Effector CD4-positive, alpha-beta T cell (primary cell): ENCODE results near the gene TRAK1.

Experiments
- DNase-seq: peaks from one replicate; pipeline ENCODE4 v3.0.0-alpha.2; 2020

The TRAK1 gene

GRCh38 chr3:42127226-42127625 is 36.1 kb downstream of the TRAK1 start:
- DNase-seq, result no peak

- DNase-seq, result no peak
These were observed 37.4 kb downstream of the TRAK1 start for GRCh38 chr3:42128526-42128925.

GRCh38 chr3:42129014-42129953 is 38.1 kb downstream of the TRAK1 start:
- no peak for DNase-seq

GRCh38 chr3:42130007-42130328 is 38.8 kb downstream of the TRAK1 start:
- no peak for DNase-seq

GRCh38 chr3:42130329-42131070 is 39.3 kb downstream of the TRAK1 start:
- no peak for DNase-seq

- no peak for DNase-seq
These were observed 42.5 kb downstream of the TRAK1 start for GRCh38 chr3:42133500-42134298.

GRCh38 chr3:42134867-42135464 is 43.8 kb downstream of the TRAK1 start:
- DNase-seq, result no peak

- DNase-seq, result no peak
These were observed 48.7 kb downstream of the TRAK1 start for GRCh38 chr3:42139621-42140453.

- DNase-seq, result no peak
These were observed 49.6 kb downstream of the TRAK1 start for GRCh38 chr3:42140665-42141203.

- no peak for DNase-seq
These were observed 52.3 kb downstream of the TRAK1 start for GRCh38 chr3:42143440-42143839.

- DNase-seq, result no peak
These were observed 53.1 kb downstream of the TRAK1 start for GRCh38 chr3:42144209-42144608.

- no peak for DNase-seq
These were observed 57.1 kb downstream of the TRAK1 start for GRCh38 chr3:42148086-42148848.

GRCh38 chr3:42148982-42149432 is 57.9 kb downstream of the TRAK1 start:
- DNase-seq, result no peak

- DNase-seq, result no peak
These were observed 58.4 kb downstream of the TRAK1 start for GRCh38 chr3:42149532-42149931.

GRCh38 chr3:42149975-42150374 is 58.8 kb downstream of the TRAK1 start:
- no peak for DNase-seq

- DNase-seq, result no peak
These were observed 60.5 kb downstream of the TRAK1 start for GRCh38 chr3:42151596-42152168.

- no peak for DNase-seq
These were observed 61.0 kb downstream of the TRAK1 start for GRCh38 chr3:42152193-42152592.

GRCh38 chr3:42153039-42153438 is 61.9 kb downstream of the TRAK1 start:
- no peak for DNase-seq

- no peak for DNase-seq
These were observed 66.7 kb downstream of the TRAK1 start for GRCh38 chr3:42157540-42158538.
